Activated CD4-positive, alpha-beta T cell treated with anti-CD3 and anti-CD28 coated beads, Interleukin-2, amount 50 U/mL, for 16 hours (primary cell): ENCODE measurements around the gene MAF.

Source experiments
- DNase-seq: peaks from one replicate; pipeline ENCODE4 v3.0.0-alpha.2; 2020

Gene MAF

GRCh38 chr16:79600638-79601091 is at the start of gene MAF:
MAF (minus strand) TSS chr16:79600737; CDS start chr16:79599902, 835 bp downstream.
- peak; percentile 95 for DNase-seq

- DNase-seq = no peak
These were observed 48.3 kb upstream of the MAF start for GRCh38 chr16:79648826-79649225.

GRCh38 chr16:79647586-79647985 is 47.0 kb upstream of the MAF start:
- DNase-seq = no peak

GRCh38 chr16:79645701-79646100 is 45.2 kb upstream of the MAF start:
- DNase-seq = no peak

- no peak for DNase-seq
These were observed 44.6 kb upstream of the MAF start for GRCh38 chr16:79644971-79645667.

GRCh38 chr16:79642652-79643051 is 42.1 kb upstream of the MAF start:
- no peak for DNase-seq

GRCh38 chr16:79640513-79641360 is 40.2 kb upstream of the MAF start:
- DNase-seq = no peak

GRCh38 chr16:79639576-79640311 is 39.2 kb upstream of the MAF start:
- peak; percentile 45 for DNase-seq

- DNase-seq = no peak
These were observed 37.8 kb upstream of the MAF start for GRCh38 chr16:79638386-79638785.

- DNase-seq = no peak
These were observed 35.0 kb upstream of the MAF start for GRCh38 chr16:79635488-79635887.

- DNase-seq = no peak
These were observed 33.8 kb upstream of the MAF start for GRCh38 chr16:79634298-79634697.

- DNase-seq = peak; percentile 89
These were observed 31.8 kb upstream of the MAF start for GRCh38 chr16:79632289-79632688.

- no peak for DNase-seq
These were observed 28.5 kb upstream of the MAF start for GRCh38 chr16:79628988-79629387.

GRCh38 chr16:79628501-79628975 is 28.0 kb upstream of the MAF start:
- DNase-seq = peak; percentile 95

- DNase-seq = no peak
These were observed 26.6 kb upstream of the MAF start for GRCh38 chr16:79627092-79627491.

- DNase-seq = no peak
These were observed 25.2 kb upstream of the MAF start for GRCh38 chr16:79625738-79626137.

- DNase-seq = no peak
These were observed 23.3 kb upstream of the MAF start for GRCh38 chr16:79623824-79624223.

GRCh38 chr16:79623062-79623461 is 22.5 kb upstream of the MAF start:
- no peak for DNase-seq

GRCh38 chr16:79621027-79621426 is 20.5 kb upstream of the MAF start:
- no peak for DNase-seq

GRCh38 chr16:79618692-79619050 is 18.1 kb upstream of the MAF start:
- peak; percentile 72 for DNase-seq

- DNase-seq = peak; percentile 72
These were observed 17.6 kb upstream of the MAF start for GRCh38 chr16:79618041-79618691.

- peak; percentile 51 for DNase-seq
These were observed 12.5 kb upstream of the MAF start for GRCh38 chr16:79613009-79613408.

- DNase-seq = no peak
These were observed 11.7 kb upstream of the MAF start for GRCh38 chr16:79612207-79612606.
